HepG2 (cell line): ENCODE measurements around the gene C17orf58. TPM values are rescaled to one million over a fixed set of nuclear protein-coding genes. Genes with fewer than 3 reads are reported as not detected.

ENCODE experiments used
- ARID3A ChIP-seq: IDR thresholded peaks from 2 replicates; pipeline ENCODE4 v1.6.1; 2012; ENCODE audit warnings: low read depth, low read length, improper control_type of control experiment
- BCL6 ChIP-seq: IDR thresholded peaks from 2 replicates; pipeline ENCODE4 v1.6.1; 2016; ENCODE audit warnings: missing genetic modification reagents, missing compliant biosample characterization
- CREB1 ChIP-seq, 2 experiments: fragments of 450-650 bp in 1 of 2; IDR thresholded peaks; 2 replicates each; pipeline ENCODE4 v1.6.1; 2016 to 2017; ENCODE audit warnings: control low read depth in 1 of 2, mild to moderate bottlenecking in 1 of 2, missing compliant biosample characterization in 1 of 2, missing genetic modification characterization in 1 of 2
- CREM ChIP-seq, 2 experiments: sonication (generic) in 1 of 2; formaldehyde crosslinking in 1 of 2; IDR thresholded peaks; 2 replicates each; pipeline versions ENCODE4 v1.4.0 to v1.6.1; 2016 to 2020; ENCODE audit warnings: antibody characterized with exemption in 1 of 2, mild to moderate bottlenecking in 1 of 2, missing genetic modification reagents in 1 of 2
- ESRRA ChIP-seq: sonication (generic); formaldehyde crosslinking; IDR thresholded peaks from 2 replicates; pipeline ENCODE4 v1.5.1; 2020; ENCODE audit warnings: mild to moderate bottlenecking, low read depth, missing genetic modification reagents
- FOXK2 ChIP-seq: fragments of 450-650 bp; IDR thresholded peaks from 2 replicates; pipeline ENCODE4 v1.6.1; 2016
- HOXA3 ChIP-seq: sonication (generic); formaldehyde crosslinking; IDR thresholded peaks from 2 replicates; pipeline ENCODE4 v1.5.0; 2020; ENCODE audit warnings: missing genetic modification reagents
- JARID2 ChIP-seq: sonication (generic); formaldehyde crosslinking; IDR thresholded peaks from 2 replicates; pipeline ENCODE4 v1.8.1; 2023; ENCODE audit warnings: missing genetic modification reagents, inconsistent platforms; ENCODE audit not compliant: insufficient replicate concordance
- MNT ChIP-seq: fragments of 450-650 bp; IDR thresholded peaks from 2 replicates; pipeline ENCODE4 v1.6.1; 2016
- PHF21A ChIP-seq: sonication (generic); formaldehyde crosslinking; IDR thresholded peaks from 2 replicates; pipeline ENCODE4 v1.5.0; 2020; ENCODE audit warnings: mild to moderate bottlenecking, missing genetic modification reagents
- PPARG ChIP-seq: conservative IDR thresholded peaks from 2 replicates; pipeline ENCODE4 v1.6.1; 2016; ENCODE audit warnings: missing biosample characterization, missing genetic modification reagents
- REPIN1 ChIP-seq: sonication (generic); formaldehyde crosslinking; IDR thresholded peaks from 2 replicates; pipeline ENCODE4 v1.8.0; 2022; ENCODE audit warnings: missing genetic modification reagents, low read depth, mild to moderate bottlenecking, borderline replicate concordance
- SOX13 ChIP-seq, 3 experiments: fragments of 450-650 bp in 1 of 3; sonication (generic) in 1 of 3; formaldehyde crosslinking in 1 of 3; IDR thresholded peaks in 2 of 3; conservative IDR thresholded peaks in 1 of 3; 2 replicates each; pipeline versions ENCODE4 v1.5.0 to v1.6.1; 2016 to 2020; ENCODE audit warnings: antibody characterized with exemption in 1 of 3, mild to moderate bottlenecking in 1 of 3, missing compliant biosample characterization in 1 of 3, missing genetic modification reagents in 1 of 3, moderate library complexity in 1 of 3
- TFDP2 ChIP-seq: sonication (generic); formaldehyde crosslinking; IDR thresholded peaks from 2 replicates; pipeline ENCODE4 v1.4.0; 2020; ENCODE audit warnings: missing genetic modification reagents
- TFE3 ChIP-seq: IDR thresholded peaks from 2 replicates; pipeline ENCODE4 v1.6.1; 2016
- TGIF2 ChIP-seq: IDR thresholded peaks from 2 replicates; pipeline ENCODE4 v1.6.1; 2016; ENCODE audit warnings: control low read depth, missing compliant biosample characterization
- ZBTB20 ChIP-seq: sonication (generic); formaldehyde crosslinking; IDR thresholded peaks from 2 replicates; pipeline ENCODE4 v1.8.1; 2023; ENCODE audit warnings: missing genetic modification reagents, low read depth, mild to moderate bottlenecking, borderline replicate concordance
- ZNF121 ChIP-seq: sonication (generic); formaldehyde crosslinking; IDR thresholded peaks from 2 replicates; pipeline ENCODE4 v1.5.0; 2020; ENCODE audit warnings: mild to moderate bottlenecking, missing genetic modification reagents
- ZNF256 ChIP-seq: sonication (generic); formaldehyde crosslinking; conservative IDR thresholded peaks from 2 replicates; pipeline ENCODE4 v1.4.0; 2020; ENCODE audit warnings: missing genetic modification reagents
- ZNF577 ChIP-seq: sonication (generic); formaldehyde crosslinking; IDR thresholded peaks from 2 replicates; pipeline ENCODE4 v1.4.0; 2020; ENCODE audit warnings: mild to moderate bottlenecking, low read depth, missing genetic modification reagents, borderline replicate concordance
- ZNF674 ChIP-seq: sonication (generic); formaldehyde crosslinking; IDR thresholded peaks from 2 replicates; pipeline ENCODE4 v1.5.0; 2020; ENCODE audit warnings: low read depth, mild to moderate bottlenecking, missing genetic modification reagents
- ZNF772 ChIP-seq: sonication (generic); formaldehyde crosslinking; IDR thresholded peaks from 2 replicates; pipeline ENCODE4 v1.5.0; 2020; ENCODE audit warnings: mild to moderate bottlenecking, missing genetic modification reagents
- polyA plus RNA-seq, 8 experiments: library from polyadenylated mRNA; depleted of rRNA in 3 of 8; stranded (reverse) in 7 of 8; unstranded in 1 of 8; fragments of >200 nt; fragmentation: Illumina TruSeq in 4 of 8; extraction: Trizol in 4 of 8; gene quantifications; 2 replicates each; pipeline versions ENCODE4 v1.2.1 to v1.2.3, GENCODE V29; 2011 to 2016; ENCODE audit warnings: low read depth in 4 of 8, missing spikeins in 1 of 8, mixed read lengths in 1 of 8; ENCODE audit not compliant: insufficient read depth in 1 of 8
- total RNA-seq, 5 experiments: library from RNA; depleted of rRNA; stranded (reverse); fragments of >200 nt; fragmentation: Illumina TruSeq; extraction: Trizol; gene quantifications; 2 replicates each; pipeline ENCODE4 v1.2.3, GENCODE V29; 2016; ENCODE audit warnings: low read depth in 1 of 5

C17orf58 gene
- total and polyA plus RNA-seq, 2 of the 13 experiments (the other 11 are each of a cell fraction or from before 2014, with no cell fraction given) = 15.6 to 15.8 TPM

GRCh38 chr17:68029512-68030215 is 33.4 kb upstream of the C17orf58 start (continued):
- TF ChIP-seq TFDP2 (peak; percentile 54; the same call in 1 of the 2 replicates), ZNF121 (CRISPR knock-in tag) (no peak), ESRRA (peak; percentile 90), ARID3A (peak; percentile 89), FOXK2 (peak; percentile 84), MNT (peak; percentile 56), REPIN1 (CRISPR knock-in tag) (peak; percentile 89), PPARG (CRISPR knock-in tag) (peak; percentile 79; the same call in 1 of the 2 replicates), ZNF674 (0 out of 2 replicates have a peak, but pooled peaks have one; percentile 37), SOX13 (IDR thresholded peaks at IDR 0.05) (peak; percentile 71; the same call in 1 of the 2 replicates), SOX13 (CRISPR knock-in tag; conservative IDR thresholded peaks at IDR 0.05 in 1 of 2, IDR thresholded peaks at IDR 0.05 in 1 of 2) (peak in 1 of 2 experiments; percentile 86; a peak in 2 of 4 replicates), TFE3 (CRISPR knock-in tag) (peak; percentile 89), ZNF256 (CRISPR knock-in tag) (no peak), JARID2 (CRISPR knock-in tag) (no peak), ZNF577 (CRISPR knock-in tag) (no peak), TGIF2 (CRISPR knock-in tag) (peak; percentile 74; the same call in 1 of the 2 replicates), ZBTB20 (CRISPR knock-in tag) (peak; percentile 82; the same call in 1 of the 2 replicates), ZNF772 (CRISPR knock-in tag) (peak; percentile 86; the same call in 1 of the 2 replicates), HOXA3 (CRISPR knock-in tag) (peak; percentile 88), BCL6 (CRISPR knock-in tag) (peak; percentile 70), CREM (IDR thresholded peaks at IDR 0.05) (peak; percentile 48; the same call in 1 of the 2 replicates), CREM (CRISPR knock-in tag; IDR thresholded peaks at IDR 0.05) (no peak), CREB1 (IDR thresholded peaks at IDR 0.05) (0 out of 2 replicates have a peak, but pooled peaks have one; percentile 31), CREB1 (CRISPR knock-in tag; IDR thresholded peaks at IDR 0.05) (peak; percentile 46; the same call in 1 of the 2 replicates), PHF21A (CRISPR knock-in tag) (peak; percentile 86)
